ENCODE results near the gene ABHD17C.

DNA sequence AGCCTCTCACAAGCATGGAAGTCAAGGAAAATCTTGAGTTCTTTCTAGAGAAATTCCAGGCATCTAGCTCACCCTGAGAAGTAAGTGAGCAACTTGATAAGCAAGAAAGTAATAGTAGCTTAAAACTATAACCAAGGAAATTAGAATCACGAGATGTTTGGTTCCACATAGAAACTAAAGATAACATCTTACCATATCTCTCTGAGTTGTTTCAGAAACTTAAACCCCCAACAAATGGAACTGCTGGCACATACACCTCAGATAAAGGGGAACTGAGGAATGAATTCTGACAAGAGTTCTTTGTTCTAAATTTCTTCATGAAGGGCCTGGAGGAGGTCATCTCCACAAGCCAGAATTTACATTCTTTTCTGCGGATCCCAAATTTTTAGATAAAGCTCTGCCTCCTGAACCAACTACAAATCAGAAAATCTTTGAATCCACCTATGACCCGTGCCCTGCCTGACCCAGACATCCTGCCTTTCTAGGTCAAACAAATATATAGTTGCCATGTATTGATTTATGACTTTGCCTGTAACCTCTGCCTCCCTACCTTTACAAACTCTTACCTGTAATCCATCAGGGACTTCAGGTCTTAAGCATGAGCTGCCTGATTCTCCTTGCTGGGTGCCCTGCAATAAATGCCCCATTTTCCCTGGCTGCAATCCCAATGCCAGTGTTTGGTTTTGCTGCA is 26.4 kb upstream of the ABHD17C start:
- TF ChIP-seq POLR2A (IDR thresholded peaks at IDR 0.05): no peak
- TF ChIP-seq, protein P1, sequence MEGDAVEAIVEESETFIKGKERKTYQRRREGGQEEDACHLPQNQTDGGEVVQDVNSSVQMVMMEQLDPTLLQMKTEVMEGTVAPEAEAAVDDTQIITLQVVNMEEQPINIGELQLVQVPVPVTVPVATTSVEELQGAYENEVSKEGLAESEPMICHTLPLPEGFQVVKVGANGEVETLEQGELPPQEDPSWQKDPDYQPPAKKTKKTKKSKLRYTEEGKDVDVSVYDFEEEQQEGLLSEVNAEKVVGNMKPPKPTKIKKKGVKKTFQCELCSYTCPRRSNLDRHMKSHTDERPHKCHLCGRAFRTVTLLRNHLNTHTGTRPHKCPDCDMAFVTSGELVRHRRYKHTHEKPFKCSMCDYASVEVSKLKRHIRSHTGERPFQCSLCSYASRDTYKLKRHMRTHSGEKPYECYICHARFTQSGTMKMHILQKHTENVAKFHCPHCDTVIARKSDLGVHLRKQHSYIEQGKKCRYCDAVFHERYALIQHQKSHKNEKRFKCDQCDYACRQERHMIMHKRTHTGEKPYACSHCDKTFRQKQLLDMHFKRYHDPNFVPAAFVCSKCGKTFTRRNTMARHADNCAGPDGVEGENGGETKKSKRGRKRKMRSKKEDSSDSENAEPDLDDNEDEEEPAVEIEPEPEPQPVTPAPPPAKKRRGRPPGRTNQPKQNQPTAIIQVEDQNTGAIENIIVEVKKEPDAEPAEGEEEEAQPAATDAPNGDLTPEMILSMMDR (IDR thresholded peaks at IDR 0.05): no peak

All from adrenal gland (tissue), 5 donors.